Ishikawa (cell line): ENCODE results near the gene CREBRF.

Source experiments
- CEBPB ChIP-seq: IDR thresholded peaks from 2 replicates; pipeline ENCODE4 v1.6.1; 2012
- CREB1 ChIP-seq: IDR thresholded peaks from 2 replicates; pipeline ENCODE4 v1.6.1; 2012; ENCODE audit warnings: low read depth
- EGR1 ChIP-seq: IDR thresholded peaks from 2 replicates; pipeline ENCODE4 v1.6.1; 2012
- EP300 ChIP-seq: IDR thresholded peaks from 2 replicates; pipeline ENCODE4 v1.6.1; 2012; ENCODE audit warnings: borderline replicate concordance
- FOXM1 ChIP-seq: IDR thresholded peaks from 2 replicates; pipeline ENCODE4 v1.6.1; 2012; ENCODE audit warnings: low read depth, borderline replicate concordance
- NFIC ChIP-seq: IDR thresholded peaks from 2 replicates; pipeline ENCODE4 v1.6.1; 2012
- RAD21 ChIP-seq: IDR thresholded peaks from 2 replicates; pipeline ENCODE4 v1.6.1; 2012; ENCODE audit warnings: low read depth
- TAF1 ChIP-seq: IDR thresholded peaks from 2 replicates; pipeline ENCODE4 v1.6.1; 2012; ENCODE audit warnings: low read depth, mild to moderate bottlenecking
- TCF12 ChIP-seq: IDR thresholded peaks from 2 replicates; pipeline ENCODE4 v1.6.1; 2012; ENCODE audit warnings: low read depth
- TEAD4 ChIP-seq: IDR thresholded peaks from 2 replicates; pipeline ENCODE4 v1.6.1; 2012
- YY1 ChIP-seq: IDR thresholded peaks from 2 replicates; pipeline ENCODE4 v1.6.1; 2012; ENCODE audit warnings: low read depth
- ZBTB7A ChIP-seq: IDR thresholded peaks from 2 replicates; pipeline ENCODE4 v1.6.1; 2012; ENCODE audit warnings: low read depth
- TF ChIP-seq, protein P1 (sequence below): IDR thresholded peaks from 2 replicates; pipeline ENCODE4 v1.6.1; 2012; ENCODE audit warnings: low read depth, mild to moderate bottlenecking
- TF ChIP-seq, protein P2 (sequence below): IDR thresholded peaks from 2 replicates; pipeline ENCODE4 v1.6.1; 2012
- TF ChIP-seq, protein P3 (sequence below): IDR thresholded peaks from 2 replicates; pipeline ENCODE4 v1.6.1; 2012

The CREBRF gene

DNA sequence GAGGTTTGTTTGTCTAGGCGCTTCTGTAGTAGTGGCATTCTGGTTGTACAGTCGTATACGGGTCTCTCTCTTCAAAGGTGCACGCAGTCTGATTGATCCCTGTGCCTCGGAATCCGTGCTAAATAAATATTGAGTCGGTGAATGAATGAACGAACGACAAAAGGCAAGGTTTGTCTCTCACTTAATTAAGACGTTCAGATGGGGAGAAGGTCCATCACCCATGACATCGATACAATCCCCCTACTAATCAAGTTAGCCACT is 500 bp upstream of the CREBRF start:
- TF ChIP-seq TCF12 (no peak), CEBPB (no peak), EGR1 (no peak), NFIC (no peak)
- TF ChIP-seq, protein P1, sequence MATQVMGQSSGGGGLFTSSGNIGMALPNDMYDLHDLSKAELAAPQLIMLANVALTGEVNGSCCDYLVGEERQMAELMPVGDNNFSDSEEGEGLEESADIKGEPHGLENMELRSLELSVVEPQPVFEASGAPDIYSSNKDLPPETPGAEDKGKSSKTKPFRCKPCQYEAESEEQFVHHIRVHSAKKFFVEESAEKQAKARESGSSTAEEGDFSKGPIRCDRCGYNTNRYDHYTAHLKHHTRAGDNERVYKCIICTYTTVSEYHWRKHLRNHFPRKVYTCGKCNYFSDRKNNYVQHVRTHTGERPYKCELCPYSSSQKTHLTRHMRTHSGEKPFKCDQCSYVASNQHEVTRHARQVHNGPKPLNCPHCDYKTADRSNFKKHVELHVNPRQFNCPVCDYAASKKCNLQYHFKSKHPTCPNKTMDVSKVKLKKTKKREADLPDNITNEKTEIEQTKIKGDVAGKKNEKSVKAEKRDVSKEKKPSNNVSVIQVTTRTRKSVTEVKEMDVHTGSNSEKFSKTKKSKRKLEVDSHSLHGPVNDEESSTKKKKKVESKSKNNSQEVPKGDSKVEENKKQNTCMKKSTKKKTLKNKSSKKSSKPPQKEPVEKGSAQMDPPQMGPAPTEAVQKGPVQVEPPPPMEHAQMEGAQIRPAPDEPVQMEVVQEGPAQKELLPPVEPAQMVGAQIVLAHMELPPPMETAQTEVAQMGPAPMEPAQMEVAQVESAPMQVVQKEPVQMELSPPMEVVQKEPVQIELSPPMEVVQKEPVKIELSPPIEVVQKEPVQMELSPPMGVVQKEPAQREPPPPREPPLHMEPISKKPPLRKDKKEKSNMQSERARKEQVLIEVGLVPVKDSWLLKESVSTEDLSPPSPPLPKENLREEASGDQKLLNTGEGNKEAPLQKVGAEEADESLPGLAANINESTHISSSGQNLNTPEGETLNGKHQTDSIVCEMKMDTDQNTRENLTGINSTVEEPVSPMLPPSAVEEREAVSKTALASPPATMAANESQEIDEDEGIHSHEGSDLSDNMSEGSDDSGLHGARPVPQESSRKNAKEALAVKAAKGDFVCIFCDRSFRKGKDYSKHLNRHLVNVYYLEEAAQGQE = no peak

DNA sequence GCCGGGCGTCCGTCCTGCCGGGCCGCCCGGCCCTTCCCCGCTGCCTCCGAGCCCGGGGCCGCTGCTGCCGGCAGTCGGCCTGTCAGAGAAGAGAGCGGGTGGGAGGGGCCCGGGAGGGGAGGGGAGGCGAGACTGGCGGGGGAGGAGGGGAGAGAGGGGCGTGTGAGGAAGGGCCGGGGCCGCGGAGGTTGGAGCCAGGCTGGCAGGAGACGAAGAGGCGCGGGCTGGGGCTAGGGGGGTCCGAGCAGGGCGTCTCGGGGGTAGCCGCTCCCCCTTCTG is 570 bp downstream of the CREBRF start:
- TF ChIP-seq NFIC (no peak), CEBPB (no peak), TCF12 (no peak)

DNA sequence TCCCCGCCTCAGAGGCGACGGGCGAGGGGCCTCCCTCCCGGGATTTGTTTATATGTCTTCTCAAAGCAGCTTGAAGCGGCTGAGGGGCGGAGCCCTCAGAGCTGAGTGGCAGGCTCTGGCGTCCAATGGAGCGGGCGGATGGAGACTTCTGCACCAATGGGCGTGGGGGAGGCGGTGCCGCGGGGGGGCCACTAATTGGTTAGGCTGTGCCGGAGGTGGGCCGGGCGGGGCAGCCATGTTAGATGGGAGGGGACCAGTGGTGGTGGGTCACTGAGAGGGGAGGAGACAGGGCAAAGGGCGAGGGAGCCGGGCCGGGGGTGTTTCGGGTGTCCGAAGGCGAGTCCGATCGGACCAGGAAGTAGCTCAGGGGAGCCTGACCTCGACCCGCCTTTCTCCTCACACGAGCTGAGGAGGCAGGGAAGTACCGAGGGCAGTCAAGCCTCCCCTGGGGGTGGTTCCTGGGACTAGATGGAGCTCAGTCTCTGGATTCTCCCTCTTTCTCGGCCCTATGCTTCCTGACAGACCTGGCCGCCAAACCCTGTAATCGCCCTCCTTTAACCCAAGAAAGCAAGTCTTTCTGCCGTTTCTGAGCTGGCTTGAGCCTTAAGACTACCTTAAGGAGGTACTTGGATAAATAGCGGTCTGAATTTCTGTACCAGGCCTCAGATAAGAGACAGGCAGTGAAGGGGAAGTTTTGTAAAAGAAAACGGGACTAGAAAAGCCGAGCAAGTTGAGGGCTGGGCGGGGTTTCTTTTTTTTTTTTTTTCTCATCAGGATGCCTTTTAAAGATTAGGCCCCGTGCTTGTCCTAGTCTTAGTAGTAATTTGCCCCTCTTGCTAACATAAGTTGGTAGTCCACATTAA is 1.1 kb downstream of the CREBRF start:
- TF ChIP-seq, protein P1 = no peak
- TF ChIP-seq EGR1 (no peak), CEBPB (no peak), EP300 (0 out of 2 replicates have a peak, but pooled peaks have one; percentile 25), YY1 (peak; percentile 96), ZBTB7A (peak; percentile 66; the same call in 1 of the 2 replicates), TCF12 (peak; percentile 24; the same call in 1 of the 2 replicates), NFIC (no peak), TAF1 (peak; percentile 66), FOXM1 (0 out of 2 replicates have a peak, but pooled peaks have one; percentile 13), TEAD4 (no peak), RAD21 (no peak), CREB1 (peak; percentile 64)
- TF ChIP-seq, protein P2, sequence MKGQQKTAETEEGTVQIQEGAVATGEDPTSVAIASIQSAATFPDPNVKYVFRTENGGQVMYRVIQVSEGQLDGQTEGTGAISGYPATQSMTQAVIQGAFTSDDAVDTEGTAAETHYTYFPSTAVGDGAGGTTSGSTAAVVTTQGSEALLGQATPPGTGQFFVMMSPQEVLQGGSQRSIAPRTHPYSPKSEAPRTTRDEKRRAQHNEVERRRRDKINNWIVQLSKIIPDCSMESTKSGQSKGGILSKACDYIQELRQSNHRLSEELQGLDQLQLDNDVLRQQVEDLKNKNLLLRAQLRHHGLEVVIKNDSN = peak; percentile 68
- TF ChIP-seq, protein P3, sequence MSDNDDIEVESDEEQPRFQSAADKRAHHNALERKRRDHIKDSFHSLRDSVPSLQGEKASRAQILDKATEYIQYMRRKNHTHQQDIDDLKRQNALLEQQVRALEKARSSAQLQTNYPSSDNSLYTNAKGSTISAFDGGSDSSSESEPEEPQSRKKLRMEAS = peak; percentile 70

DNA sequence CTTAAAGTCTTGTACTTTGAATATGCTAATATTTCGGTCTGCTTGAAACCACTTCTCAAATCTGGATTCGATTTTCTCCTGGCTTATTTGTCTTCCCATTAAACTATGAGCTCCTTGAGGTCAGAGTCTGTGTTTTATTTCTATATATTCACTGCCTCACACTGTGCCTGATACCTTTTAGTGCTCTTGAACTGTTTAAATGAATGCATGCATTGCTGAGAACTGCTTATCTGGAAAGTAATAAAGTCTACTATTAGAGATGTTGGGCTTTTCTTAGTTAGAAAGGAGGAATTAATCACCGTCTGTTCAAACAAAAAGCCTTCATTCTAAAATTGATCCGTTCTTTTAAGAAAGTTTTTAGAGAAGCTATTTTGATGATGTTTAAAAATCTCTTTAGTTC is 6.0 kb downstream of the CREBRF start:
- no peak for TF ChIP-seq TAF1
- TF ChIP-seq FOXM1 = no peak
- TF ChIP-seq TEAD4 = no peak

DNA sequence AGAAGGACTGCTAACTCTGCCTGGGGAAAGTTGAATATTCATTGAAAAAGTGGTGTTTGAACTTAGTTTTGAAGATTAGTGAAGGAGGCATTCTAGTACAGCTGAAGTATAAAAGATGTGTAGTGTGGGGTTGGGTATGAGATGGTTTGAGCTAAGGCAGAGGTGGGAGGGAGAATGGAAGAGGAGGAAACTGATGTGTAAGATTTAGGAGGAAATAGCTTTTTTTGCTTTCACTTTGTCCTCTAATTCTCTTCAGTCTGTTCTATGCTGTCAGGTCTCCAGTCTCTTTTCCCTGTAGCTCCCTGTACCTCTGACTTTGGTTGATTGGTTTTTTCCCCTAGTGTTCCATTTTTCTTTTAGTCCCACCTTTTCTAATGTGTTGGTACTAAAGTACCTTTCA is 9.0 kb downstream of the CREBRF start:
- TF ChIP-seq, protein P3 = no peak
- TF ChIP-seq, protein P2 = no peak
- TF ChIP-seq CEBPB (no peak), EP300 (no peak), TAF1 (no peak), RAD21 (no peak), TEAD4 (no peak), ZBTB7A (no peak), EGR1 (no peak), FOXM1 (no peak), CREB1 (no peak), TCF12 (no peak), YY1 (no peak), NFIC (no peak)
- TF ChIP-seq, protein P1 = no peak
